Stimulated activated CD8-positive, alpha-beta memory T cell treated with anti-CD3 and anti-CD28 coated beads, Interleukin-15, amount 100 ng/mL, for 24 hours (primary cell): ENCODE measurements around the gene MED10.

ENCODE experiments used
- DNase-seq: peaks from one replicate; pipeline ENCODE4 v3.0.0-alpha.2; 2020; ENCODE audit warnings: low read depth

Gene MED10

GRCh38 chr5:6348476-6349000 is 29.8 kb downstream of the MED10 start:
- DNase-seq = no peak

GRCh38 chr5:6347673-6348072 is 30.7 kb downstream of the MED10 start:
- DNase-seq = no peak

- DNase-seq = no peak
Measured at GRCh38 chr5:6347165-6347564, 31.2 kb downstream of the MED10 start.

- DNase-seq = no peak
Measured at GRCh38 chr5:6344593-6344989, 33.8 kb downstream of the MED10 start.

- DNase-seq = no peak
Measured at GRCh38 chr5:6343951-6344592, 34.3 kb downstream of the MED10 start.

- DNase-seq = no peak
Measured at GRCh38 chr5:6342689-6343315, 35.5 kb downstream of the MED10 start.

GRCh38 chr5:6340100-6340499 is 38.2 kb downstream of the MED10 start:
- DNase-seq = no peak

GRCh38 chr5:6338871-6339270 is 39.5 kb downstream of the MED10 start:
- DNase-seq = no peak

- no peak for DNase-seq
Measured at GRCh38 chr5:6338135-6338534, 40.2 kb downstream of the MED10 start.

GRCh38 chr5:6333182-6333905 is 45.0 kb downstream of the MED10 start:
- DNase-seq = no peak

- DNase-seq = no peak
Measured at GRCh38 chr5:6328173-6328572, 50.2 kb downstream of the MED10 start.

GRCh38 chr5:6326776-6327175 is 51.6 kb downstream of the MED10 start:
- no peak for DNase-seq

GRCh38 chr5:6322163-6322713 is 56.1 kb downstream of the MED10 start:
- DNase-seq = no peak
